ENCODE results near the gene GPR141.

The GPR141 gene

GRCh38 chr7:37768611-37769010 is 85.0 kb downstream of the GPR141 start:
- TF ChIP-seq POLR2A (IDR thresholded peaks at IDR 0.05; ENCODE audit: low read length) (no peak), GATA1 (IDR thresholded peaks at IDR 0.05; ENCODE audit: low read depth, low read length) (no peak)
- DNase-seq, result no peak

- TF ChIP-seq POLR2A (IDR thresholded peaks at IDR 0.05; ENCODE audit: low read length) (no peak), GATA1 (IDR thresholded peaks at IDR 0.05; ENCODE audit: low read depth, low read length) (no peak)
- no peak for DNase-seq
Measured at GRCh38 chr7:37769291-37769690, 85.7 kb downstream of the GPR141 start.

- TF ChIP-seq POLR2A (IDR thresholded peaks at IDR 0.05; ENCODE audit: low read length), result no peak
- no peak for TF ChIP-seq GATA1 (IDR thresholded peaks at IDR 0.05; ENCODE audit: low read depth, low read length)
- no peak for DNase-seq
Measured at GRCh38 chr7:37769726-37770125, 86.2 kb downstream of the GPR141 start.

GRCh38 chr7:37770838-37771237 is 87.3 kb downstream of the GPR141 start:
- TF ChIP-seq GATA1 (IDR thresholded peaks at IDR 0.05; ENCODE audit: low read depth, low read length), result no peak
- no peak for TF ChIP-seq POLR2A (IDR thresholded peaks at IDR 0.05; ENCODE audit: low read length)
- no peak for DNase-seq

GRCh38 chr7:37771342-37771741 is 87.8 kb downstream of the GPR141 start:
- no peak for TF ChIP-seq POLR2A (IDR thresholded peaks at IDR 0.05; ENCODE audit: low read length)
- no peak for TF ChIP-seq GATA1 (IDR thresholded peaks at IDR 0.05; ENCODE audit: low read depth, low read length)
- no peak for DNase-seq

GRCh38 chr7:37771801-37772200 is 88.2 kb downstream of the GPR141 start:
- DNase-seq, result no peak
- TF ChIP-seq POLR2A (IDR thresholded peaks at IDR 0.05; ENCODE audit: low read length) (no peak), GATA1 (IDR thresholded peaks at IDR 0.05; ENCODE audit: low read depth, low read length) (no peak)

- no peak for DNase-seq
- TF ChIP-seq POLR2A (IDR thresholded peaks at IDR 0.05; ENCODE audit: low read length) (no peak), GATA1 (IDR thresholded peaks at IDR 0.05; ENCODE audit: low read depth, low read length) (no peak)
Measured at GRCh38 chr7:37775921-37776320, 92.4 kb downstream of the GPR141 start.

- TF ChIP-seq GATA1 (IDR thresholded peaks at IDR 0.05; ENCODE audit: low read depth, low read length), result no peak
- no peak for TF ChIP-seq POLR2A (IDR thresholded peaks at IDR 0.05; ENCODE audit: low read length)
- no peak for DNase-seq
Measured at GRCh38 chr7:37781156-37781555, 97.6 kb downstream of the GPR141 start.

- DNase-seq, result no peak
Measured at GRCh38 chr7:37782166-37782565, 98.6 kb downstream of the GPR141 start.

GRCh38 chr7:37784015-37784414 is 100.4 kb downstream of the GPR141 start:
- TF ChIP-seq GATA1 (IDR thresholded peaks at IDR 0.05; ENCODE audit: low read depth, low read length), result no peak
- TF ChIP-seq POLR2A (IDR thresholded peaks at IDR 0.05; ENCODE audit: low read length), result no peak
- DNase-seq, result no peak

More at GRCh38 chr7:37782166-37782565, 98.6 kb downstream of the GPR141 start:
- TF ChIP-seq POLR2A (IDR thresholded peaks at IDR 0.05; ENCODE audit: low read length) (no peak), GATA1 (IDR thresholded peaks at IDR 0.05; ENCODE audit: low read depth, low read length) (no peak)

GRCh38 chr7:37786741-37787569 is 103.4 kb downstream of the GPR141 start:
- no peak for DNase-seq

More at GRCh38 chr7:37786741-37787569, 103.4 kb downstream of the GPR141 start:
- no peak for TF ChIP-seq GATA1 (IDR thresholded peaks at IDR 0.05; ENCODE audit: low read depth, low read length)
- TF ChIP-seq POLR2A (IDR thresholded peaks at IDR 0.05; ENCODE audit: low read length), result no peak

All from erythroblast (primary cell).